ENCODE results near the gene MEGF8.
"Not testable (repeated sequence)": the region's sequence is repeated elsewhere in the genome, so short reads cannot be mapped to it uniquely, and the experiment has no call there.

MEGF8 gene

GRCh38 chr19:42309686-42310085, 15.7 kb upstream of the MEGF8 start:
- DNase-seq, result no peak

- DNase-seq, result peak; percentile 33
Observed at GRCh38 chr19:42311657-42312056, 13.8 kb upstream of the MEGF8 start.

GRCh38 chr19:42312370-42312769, 13.1 kb upstream of the MEGF8 start:
- DNase-seq, result no peak

- DNase-seq, result peak; percentile 65
Observed at GRCh38 chr19:42313096-42313839, 12.2 kb upstream of the MEGF8 start, which contains the start of gene TMEM145. Gene TMEM145 (plus strand): TSS chr19:42313309. CDS start chr19:42313377, 68 bp downstream.

- DNase-seq, result no peak
Observed at GRCh38 chr19:42313840-42314755, 11.3 kb upstream of the MEGF8 start.

- DNase-seq, result no peak
Observed at GRCh38 chr19:42315024-42315423, 10.4 kb upstream of the MEGF8 start.

- DNase-seq, result peak; percentile 44
Observed at GRCh38 chr19:42316223-42317211, 8.9 kb upstream of the MEGF8 start.

GRCh38 chr19:42317535-42317934, 7.9 kb upstream of the MEGF8 start:
- no peak for DNase-seq

GRCh38 chr19:42322305-42322704, 3.1 kb upstream of the MEGF8 start:
- DNase-seq, result no peak

- no peak for DNase-seq
Observed at GRCh38 chr19:42323473-42323851, 2.0 kb upstream of the MEGF8 start.

- DNase-seq, result peak; percentile 35
Observed at GRCh38 chr19:42323852-42324654, 1.4 kb upstream of the MEGF8 start.

GRCh38 chr19:42324655-42325307, 654 bp upstream of the MEGF8 start:
- no peak for DNase-seq

GRCh38 chr19:42325896-42326771, 699 bp downstream of the MEGF8 start:
- no peak for DNase-seq

GRCh38 chr19:42326969-42327368, 1.5 kb downstream of the MEGF8 start:
- DNase-seq, result no peak

GRCh38 chr19:42327381-42327780, 1.9 kb downstream of the MEGF8 start:
- DNase-seq, result no peak

- no peak for DNase-seq
Observed at GRCh38 chr19:42328106-42328505, 2.7 kb downstream of the MEGF8 start.

- no peak for DNase-seq
Observed at GRCh38 chr19:42328854-42329253, 3.4 kb downstream of the MEGF8 start.

- no peak for DNase-seq
Observed at GRCh38 chr19:42330241-42330711, 4.8 kb downstream of the MEGF8 start.

- not testable (repeated sequence) for DNase-seq
Observed at GRCh38 chr19:42331333-42331732, 5.9 kb downstream of the MEGF8 start.

- no peak for DNase-seq
Observed at GRCh38 chr19:42332059-42332458, 6.6 kb downstream of the MEGF8 start.

Measured in RPMI8226 (cell line).